HEK293T (cell line): ENCODE results near the gene ZSWIM3.

Source experiments
- FOXA1 ChIP-seq: fragments of 450-650 bp; IDR thresholded peaks from 2 replicates; pipeline ENCODE4 v1.6.1; 2016; ENCODE audit warnings: mild to moderate bottlenecking
- FOXM1 ChIP-seq: fragments of 450-650 bp; IDR thresholded peaks from 2 replicates; pipeline ENCODE4 v1.6.1; 2017; ENCODE audit warnings: mild to moderate bottlenecking, borderline replicate concordance
- HDGF ChIP-seq: fragments of 450-650 bp; IDR thresholded peaks from 2 replicates; pipeline ENCODE4 v1.6.1; 2017; ENCODE audit warnings: antibody characterized with exemption, borderline replicate concordance
- LEF1 ChIP-seq: fragments of 450-650 bp; IDR thresholded peaks from 2 replicates; pipeline ENCODE4 v1.6.1; 2017; ENCODE audit warnings: mild to moderate bottlenecking, borderline replicate concordance
- SUZ12 ChIP-seq: fragments of 450-650 bp; IDR thresholded peaks from 2 replicates; pipeline ENCODE4 v1.6.1; 2016; ENCODE audit warnings: mild to moderate bottlenecking

GRCh38 chr20:45866454-45866853 lies 9.0 kb downstream of the ZSWIM3 start:
- TF ChIP-seq LEF1 = no peak
- TF ChIP-seq HDGF = no peak
- TF ChIP-seq SUZ12 = no peak
- no peak for TF ChIP-seq FOXM1
- TF ChIP-seq FOXA1 = no peak
